Hematopoietic multipotent progenitor cell treated with erythropoietin and hydrocortisone succinate and interleukin-3 and kit ligand, for 15 days (in vitro differentiated cells): ENCODE data around the gene ZBTB8B.

ENCODE experiments used
- DNase-seq: peaks from one replicate; pipeline ENCODE4 v3.0.0-alpha.2; 2015; ENCODE audit warnings: low spot score

ZBTB8B gene

GRCh38 chr1:32508761-32509160 is 43.9 kb downstream of the ZBTB8B start:
- DNase-seq, result no peak

GRCh38 chr1:32509939-32510338 is 45.1 kb downstream of the ZBTB8B start:
- DNase-seq, result no peak
